ENCODE results near the gene SLC43A3.

SLC43A3 gene

DNA sequence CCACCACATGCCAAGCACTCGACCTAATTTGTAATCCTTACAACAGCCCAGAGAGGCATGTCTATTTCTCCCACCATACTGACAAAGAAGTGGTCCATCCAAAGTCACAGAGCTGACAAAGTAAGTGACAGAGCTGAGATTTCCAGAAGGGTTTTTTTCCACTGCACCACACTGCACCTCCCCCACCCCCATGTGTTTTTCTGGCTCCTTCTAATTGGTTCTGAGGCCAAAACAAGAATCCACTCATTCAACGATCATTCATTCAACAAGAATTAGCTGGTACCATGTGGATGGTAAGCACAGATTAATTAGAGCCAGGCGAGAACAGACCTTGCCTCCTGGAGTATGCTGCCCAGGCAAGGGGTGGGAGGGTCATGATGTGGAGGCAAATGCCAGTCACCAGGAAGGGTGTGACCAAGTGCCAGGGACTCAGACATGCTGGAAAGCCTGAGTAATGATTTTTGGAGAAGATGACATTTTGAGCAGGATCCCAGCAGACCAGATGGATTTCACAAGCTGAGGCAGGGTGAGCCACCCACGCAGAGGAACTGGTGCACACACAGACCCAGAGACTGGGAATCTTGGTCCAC, 21.6 kb downstream of the SLC43A3 start:
- DNase-seq (ENCODE audit: low spot score): no peak

DNA sequence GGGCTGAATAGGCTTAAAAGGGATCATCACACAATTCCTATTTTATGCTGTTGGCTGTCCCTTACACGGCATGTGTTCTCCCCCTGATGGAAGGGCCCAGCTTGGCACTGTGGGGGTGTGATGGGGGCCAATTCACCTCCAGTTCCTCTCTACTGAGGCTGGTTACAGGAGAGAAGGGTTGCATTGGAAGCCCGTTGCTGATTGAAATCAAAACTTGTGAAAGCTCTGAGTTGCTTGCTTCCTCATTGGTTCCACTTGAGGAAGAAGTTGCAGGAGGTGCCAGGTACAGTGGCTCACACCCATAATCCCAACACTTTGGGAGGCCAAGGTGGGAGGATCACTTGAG, 23.1 kb downstream of the SLC43A3 start:
- DNase-seq (ENCODE audit: low spot score): no peak

DNA sequence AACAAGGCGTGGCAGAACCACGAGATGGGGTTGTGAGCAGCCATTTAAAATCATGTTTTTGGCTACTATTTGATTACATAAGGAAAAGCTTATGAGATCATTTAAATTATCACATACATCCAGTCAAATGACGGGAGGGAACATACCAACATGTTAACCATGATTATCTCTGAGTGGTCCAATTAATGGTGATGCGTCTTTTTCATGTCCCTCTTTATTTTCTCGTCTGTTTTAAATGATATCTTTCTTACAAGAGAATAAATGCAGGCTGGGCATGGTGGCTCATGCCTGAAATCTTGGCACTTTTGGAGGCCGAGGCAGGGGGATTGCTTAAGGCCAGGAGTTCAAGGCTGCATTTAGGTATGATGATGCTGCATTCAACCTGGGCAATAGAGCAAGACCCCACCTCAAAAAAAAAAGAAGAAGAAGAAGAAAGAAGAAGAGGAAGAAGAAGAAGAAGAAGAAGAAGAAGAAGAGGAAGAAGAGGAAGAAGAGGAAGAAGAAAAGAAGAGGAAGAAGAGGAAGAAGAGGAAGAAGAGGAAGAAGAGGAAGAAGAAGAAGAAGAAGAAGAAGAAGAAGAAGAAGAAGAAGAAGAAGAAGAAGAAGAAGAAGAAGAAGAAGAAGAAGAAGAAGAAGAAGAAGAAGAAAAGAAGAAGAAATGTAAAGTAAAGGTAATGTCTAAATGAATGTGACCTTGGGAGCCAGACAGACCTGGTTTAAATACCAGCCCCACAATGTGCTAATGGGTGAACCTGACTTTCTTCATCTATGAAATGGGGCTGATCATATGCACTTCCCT, 23.7 kb downstream of the SLC43A3 start:
- DNase-seq (ENCODE audit: low spot score): peak; percentile 65

DNA sequence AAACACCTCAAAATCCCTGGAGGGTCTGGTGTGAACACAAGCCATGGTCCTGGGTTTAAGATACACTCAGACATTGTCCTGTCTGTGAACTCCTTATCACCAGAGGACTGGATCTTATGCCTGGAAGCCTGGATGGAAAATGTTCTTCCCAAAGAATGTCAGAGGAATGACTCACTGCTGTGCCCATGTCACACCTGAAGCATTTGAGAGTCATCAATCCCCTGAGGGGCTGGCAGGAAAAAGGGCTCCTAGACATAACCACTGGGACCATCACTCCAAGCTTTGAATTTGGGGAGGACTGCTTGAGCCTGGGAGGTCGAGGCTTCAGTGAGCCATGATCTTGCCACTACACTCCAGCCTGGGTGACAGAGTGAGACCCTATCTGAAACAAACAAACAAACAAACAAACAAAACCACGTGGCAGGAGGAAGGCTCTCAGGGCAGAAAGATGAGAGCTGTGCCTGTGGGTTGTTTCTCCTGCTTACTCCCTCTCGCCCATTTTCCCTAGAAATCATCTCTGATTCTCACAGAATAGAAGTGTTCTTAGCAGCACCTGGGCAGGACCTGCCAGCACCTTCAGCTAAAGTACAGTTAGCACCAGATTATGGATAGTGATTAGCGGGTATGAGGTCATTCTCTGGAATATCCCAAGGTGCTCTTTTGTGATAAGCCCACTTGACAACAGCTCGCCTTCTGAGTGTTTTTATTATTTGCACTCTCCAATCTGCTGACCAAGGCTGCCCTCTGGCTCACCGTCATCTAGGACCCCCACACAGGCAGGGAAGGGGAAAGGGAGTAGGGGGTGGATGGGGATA, 24.5 kb downstream of the SLC43A3 start:
- peak; percentile 66 for DNase-seq (ENCODE audit: low spot score)

DNA sequence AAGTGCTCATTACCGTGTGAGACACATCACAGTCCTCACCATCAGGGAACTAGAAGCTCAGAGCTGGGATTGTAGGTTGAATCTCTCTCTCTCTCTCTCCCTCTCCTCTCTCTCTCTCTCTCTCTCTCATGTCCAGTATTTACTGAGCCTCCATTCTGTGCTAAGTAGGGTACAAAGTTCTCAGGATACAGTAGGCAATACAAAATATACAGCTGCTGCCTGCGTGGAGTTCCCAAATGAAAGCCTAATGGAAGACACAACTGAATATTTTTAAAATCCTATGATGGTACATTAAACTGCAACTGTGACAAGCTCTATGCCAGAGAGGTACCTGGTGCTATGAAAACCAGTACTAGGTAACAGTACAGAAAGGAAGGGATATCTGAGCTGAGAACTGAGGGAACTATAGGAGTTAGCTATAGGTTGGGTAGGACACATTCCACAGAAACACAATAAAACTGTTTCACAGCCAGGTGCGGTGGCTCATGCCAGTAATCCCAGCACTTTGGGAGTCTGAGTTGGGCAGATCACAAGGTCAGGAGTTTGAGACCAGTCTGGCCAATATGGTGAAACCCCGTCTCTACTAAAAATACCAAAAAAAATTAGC, 26.8 kb downstream of the SLC43A3 start:
- DNase-seq (ENCODE audit: low spot score): no peak

DNA sequence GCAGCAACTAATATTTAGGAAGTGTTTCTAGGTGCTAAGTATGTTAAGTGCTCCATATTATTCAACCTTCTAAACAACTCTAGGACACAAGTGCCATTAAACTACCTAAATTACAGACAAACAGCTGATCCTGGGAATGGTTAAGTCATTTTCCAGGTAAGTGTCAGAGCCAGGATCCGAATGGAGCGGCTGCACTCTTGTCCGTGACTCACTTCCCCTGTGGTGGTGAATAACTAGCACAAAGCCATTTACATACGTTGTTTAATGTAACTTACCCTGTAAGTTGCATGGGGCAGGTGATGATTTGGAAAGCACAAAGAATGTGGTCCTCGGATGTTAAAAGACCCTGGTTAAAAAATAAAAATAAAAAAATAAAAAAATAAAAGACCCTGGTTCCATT, 27.7 kb downstream of the SLC43A3 start:
- DNase-seq (ENCODE audit: low spot score): no peak

DNA sequence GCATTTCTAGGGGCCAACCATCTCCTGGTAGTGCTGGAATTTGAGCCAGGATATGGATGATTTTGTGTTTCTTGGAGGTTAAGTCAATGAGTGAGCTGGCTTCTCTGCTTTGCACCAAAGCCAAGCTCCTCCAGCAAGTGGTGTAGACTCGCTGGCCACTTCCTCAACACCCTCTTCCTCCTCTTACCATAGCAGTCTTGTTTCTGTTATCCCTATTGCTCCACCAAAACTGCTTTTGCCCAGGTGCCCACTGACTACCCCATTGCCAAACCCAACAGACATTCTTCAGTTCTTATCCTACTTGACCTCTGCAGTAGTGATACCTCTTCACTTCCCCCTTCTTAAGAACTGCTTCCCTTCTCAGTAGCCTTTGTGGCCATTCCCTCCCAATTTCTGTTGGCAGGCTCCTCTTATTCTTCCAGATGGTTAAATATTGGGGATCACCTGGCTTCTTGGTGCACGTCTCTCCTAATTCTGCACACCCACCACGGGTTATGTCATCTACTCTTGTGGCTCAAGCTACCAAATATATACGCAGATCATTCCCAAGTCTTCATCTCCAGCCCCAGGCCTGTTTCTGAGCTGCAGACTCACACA, 29.4 kb downstream of the SLC43A3 start:
- no peak for DNase-seq (ENCODE audit: low spot score)

DNA sequence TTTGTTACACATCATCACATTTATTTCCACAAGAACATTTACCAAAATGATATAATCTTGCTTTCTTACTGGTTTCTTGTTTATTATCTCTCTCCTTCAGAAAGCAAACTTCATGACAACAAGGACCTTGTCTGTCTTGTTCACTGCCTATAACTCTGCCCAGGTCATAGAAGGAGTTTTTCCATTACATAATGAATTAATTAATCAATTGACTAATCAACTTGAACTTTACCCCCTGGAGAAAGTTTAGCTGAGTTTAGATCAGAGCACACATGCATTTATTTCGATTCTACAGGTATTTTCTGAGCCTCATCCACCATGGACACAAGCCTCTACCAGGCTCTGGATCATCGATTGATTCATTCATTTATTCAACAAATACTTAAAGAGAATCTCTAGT, 30.2 kb downstream of the SLC43A3 start:
- DNase-seq (ENCODE audit: low spot score): peak; percentile 37

DNA sequence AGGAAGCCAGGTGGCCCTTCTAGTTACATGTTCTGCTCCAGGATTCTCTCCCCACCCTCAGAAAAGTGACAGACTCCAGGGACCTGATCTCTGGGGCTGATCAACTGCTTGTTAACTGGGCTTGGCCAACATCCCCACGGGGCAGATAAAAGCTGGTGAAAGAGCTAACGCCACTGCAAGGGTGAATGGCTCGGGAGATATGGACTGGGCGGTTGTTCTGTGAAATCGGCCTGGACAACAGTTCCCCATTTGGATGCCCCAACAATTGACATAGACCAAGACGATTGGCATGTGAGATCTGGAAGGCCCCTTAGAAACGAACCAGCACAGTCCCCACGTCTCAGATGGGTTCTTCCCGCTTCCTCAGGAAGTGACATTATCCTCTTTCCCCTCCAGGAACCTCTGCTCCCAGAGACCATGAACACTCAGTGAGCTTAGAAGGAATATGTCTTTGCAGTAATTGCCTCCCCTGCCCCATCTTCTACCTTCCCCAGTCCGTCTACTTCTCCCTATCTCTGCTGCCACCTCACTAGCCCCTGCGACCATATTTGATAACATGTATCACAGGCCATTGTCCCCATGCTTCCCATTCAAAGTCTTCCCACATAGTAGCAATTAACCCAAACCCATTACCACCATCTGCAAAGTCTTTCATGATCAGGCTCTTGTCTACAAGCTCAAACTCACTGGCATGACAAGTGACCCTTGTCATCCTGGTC, 30.9 kb downstream of the SLC43A3 start:
- peak; percentile 82 for DNase-seq (ENCODE audit: low spot score)

DNA sequence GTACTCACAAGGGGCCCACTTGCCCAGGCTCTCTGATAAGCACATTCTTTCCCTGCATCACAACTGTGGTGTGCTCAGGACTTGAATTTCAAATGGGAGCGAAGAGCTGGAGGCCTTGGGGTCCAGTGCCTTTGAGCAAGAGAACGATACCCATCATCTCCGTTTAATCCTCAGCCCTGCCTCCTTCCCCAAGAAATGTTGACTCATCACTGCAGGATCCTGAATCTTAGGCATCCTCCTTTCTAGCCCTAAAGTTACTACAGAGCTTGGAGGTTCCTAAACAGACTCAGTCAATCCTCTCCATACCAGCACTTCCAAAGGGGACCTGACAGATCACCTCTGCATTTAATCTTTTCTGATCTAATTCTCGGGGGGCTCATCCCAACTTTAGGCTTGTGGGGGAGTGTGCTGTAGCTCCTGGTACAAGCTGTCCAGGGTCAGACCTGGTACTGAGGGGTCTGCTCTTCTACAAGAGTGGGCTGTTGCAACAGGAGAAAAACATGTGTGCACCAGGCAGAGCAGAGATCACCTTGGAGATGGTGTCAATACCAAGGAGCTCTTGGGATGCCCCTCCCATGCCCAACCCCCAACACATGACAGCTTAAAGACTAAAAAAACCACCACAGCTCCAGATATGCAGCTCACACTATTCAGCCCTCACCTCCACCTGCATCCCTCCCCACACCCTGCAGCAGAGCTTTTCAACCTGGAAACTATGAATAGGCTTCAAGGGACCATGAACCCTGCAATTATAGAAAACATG, 32.5 kb downstream of the SLC43A3 start:
- peak; percentile 41 for DNase-seq (ENCODE audit: low spot score)

DNA sequence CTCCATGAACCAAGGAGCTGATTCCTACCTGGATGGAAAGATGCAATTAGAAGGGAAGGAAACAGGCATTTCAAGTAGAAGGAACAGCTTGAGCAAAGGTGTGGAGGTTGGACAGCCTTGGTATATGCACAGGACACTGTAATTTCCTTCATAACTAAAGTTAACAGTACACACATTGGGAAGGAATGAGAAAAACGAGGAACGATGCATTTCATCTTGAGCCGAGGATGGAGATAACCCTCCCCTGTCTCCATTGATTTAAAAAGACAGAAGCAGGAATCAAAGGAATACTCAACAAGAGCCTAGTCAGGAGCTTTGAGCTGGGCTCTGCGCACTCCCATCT, 34.2 kb downstream of the SLC43A3 start:
- DNase-seq (ENCODE audit: low spot score): no peak

DNA sequence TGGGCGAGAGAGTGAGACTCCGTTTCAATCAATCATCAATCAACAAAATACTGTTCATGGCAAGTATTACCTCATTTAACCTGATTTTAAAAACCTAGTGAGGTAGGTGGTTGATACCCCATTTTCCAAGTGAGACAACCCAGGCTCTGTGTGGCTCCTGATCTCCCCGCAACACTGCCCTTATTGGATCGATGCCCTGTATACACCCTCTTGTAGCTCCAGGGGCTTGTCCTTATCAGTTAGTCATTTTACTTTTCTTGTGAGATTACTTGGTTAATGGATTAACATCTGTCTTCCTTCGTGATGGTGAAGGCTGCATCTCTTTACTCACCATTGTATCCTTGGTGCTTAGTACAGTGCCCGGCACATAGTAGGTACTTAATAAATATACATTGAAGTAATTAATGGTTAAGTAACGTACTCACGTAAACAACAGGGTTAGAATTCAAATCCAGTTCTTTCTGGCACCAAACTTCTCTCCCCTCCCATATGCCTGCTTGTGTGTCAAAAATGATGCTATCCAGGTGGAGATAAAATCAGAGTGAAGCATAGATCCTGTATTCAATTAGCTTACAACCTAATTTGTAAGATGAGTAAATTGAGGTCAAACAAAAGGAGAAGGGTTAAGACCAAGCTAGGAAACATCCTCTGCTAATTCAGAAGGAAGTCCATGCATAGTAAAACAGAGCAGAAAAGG, 34.7 kb downstream of the SLC43A3 start:
- peak; percentile 66 for DNase-seq (ENCODE audit: low spot score)

DNA sequence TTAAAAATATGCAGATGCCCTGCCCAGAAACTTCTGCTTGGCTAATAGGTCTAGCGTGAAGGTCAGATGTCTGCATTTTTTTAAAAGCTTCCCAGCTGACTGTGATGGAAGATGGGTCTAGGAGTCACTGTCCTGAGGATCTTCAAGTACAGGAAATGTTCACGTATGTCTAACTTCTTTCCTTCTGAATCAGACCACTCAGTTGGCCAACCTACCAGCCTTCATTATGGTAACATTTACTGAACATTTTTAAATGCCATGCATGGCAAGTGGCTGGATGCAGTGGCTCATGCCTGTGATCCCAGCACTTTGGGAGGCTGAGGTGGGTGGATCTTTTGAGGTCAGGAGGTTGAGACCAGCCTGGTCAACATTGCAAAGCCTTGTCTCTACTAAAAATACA, 35.4 kb downstream of the SLC43A3 start:
- DNase-seq (ENCODE audit: low spot score): no peak

DNA sequence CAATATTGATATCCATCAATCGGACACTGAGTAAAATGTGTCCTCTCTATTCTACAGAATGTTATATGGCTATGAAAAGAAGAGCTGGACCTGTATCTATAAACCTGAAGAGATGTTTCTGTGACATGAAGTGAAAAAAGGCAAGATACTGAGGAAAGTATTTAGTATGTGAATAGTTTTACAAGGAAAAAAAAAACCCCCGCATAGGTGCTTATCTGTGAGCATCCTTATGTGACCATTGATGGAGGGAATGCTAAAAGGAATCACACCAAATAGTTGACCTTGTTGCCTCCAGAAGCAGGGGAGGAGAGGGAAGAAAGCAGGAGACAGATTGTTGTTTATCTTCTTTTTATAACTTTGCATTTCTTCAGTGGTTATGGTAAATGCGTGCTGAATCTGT, 35.8 kb downstream of the SLC43A3 start:
- DNase-seq (ENCODE audit: low spot score): no peak

DNA sequence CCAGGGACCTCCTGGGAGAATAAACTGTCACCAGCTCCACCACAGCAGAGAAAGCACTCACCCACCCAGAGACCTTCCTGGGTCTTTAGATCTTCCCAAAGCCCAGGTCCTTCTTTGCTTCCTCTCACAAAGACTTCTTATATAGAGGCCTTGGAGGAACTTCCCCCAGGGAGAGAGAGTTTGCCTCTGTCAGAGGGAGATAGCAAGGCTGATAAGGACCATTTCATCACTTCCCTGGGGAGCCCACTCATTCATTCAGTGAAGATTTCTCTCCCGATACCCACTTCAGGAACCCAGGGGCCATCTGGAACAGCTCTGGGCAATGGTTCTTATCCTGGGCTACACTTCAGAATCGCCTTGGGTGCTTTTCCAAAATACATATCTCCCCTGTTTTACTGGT, 36.4 kb downstream of the SLC43A3 start, which contains the start of gene PRG2:
Gene PRG2 (minus strand): TSS at position 116 of the 400 bp plus-strand sequence. CDS start 706 bp downstream, outside the sequence.
- DNase-seq (ENCODE audit: low spot score): no peak

DNA sequence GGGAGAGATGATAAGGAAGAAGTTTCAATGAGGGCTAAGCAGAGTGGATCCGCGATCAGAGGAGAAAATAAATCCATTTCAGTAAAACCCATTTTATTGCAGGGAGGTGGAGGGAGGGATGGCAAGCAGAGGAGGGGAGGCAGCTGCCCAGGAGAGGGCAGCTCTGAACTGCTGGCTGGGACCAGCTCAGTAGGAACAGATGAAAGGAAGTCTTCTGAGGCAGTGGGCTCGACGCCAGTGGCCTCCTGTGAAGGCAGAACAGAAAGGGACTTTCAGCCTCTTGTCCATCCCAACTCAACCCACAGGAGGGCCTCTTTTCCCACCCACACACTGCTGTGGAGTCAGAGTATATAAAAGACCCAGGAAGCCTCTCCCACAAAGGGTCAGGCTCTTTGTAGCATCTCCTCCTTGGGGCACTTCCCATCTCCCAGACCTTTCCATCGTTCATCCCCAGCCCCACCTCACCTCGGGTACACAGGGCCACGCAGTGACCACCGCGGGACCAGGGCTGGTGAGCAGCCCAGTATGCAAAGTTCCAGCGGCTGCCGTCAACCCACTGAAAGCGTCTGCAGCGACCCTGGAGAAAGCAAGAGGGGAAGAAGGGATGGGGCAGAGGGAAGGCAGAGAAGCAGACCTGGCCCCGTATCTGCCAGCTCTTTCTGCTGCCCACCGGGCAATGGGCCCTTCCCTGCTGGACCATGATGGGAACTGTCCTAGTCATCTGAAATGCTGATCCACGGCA, 39.5 kb downstream of the SLC43A3 start:
- peak; percentile 48 for DNase-seq (ENCODE audit: low spot score)

DNA sequence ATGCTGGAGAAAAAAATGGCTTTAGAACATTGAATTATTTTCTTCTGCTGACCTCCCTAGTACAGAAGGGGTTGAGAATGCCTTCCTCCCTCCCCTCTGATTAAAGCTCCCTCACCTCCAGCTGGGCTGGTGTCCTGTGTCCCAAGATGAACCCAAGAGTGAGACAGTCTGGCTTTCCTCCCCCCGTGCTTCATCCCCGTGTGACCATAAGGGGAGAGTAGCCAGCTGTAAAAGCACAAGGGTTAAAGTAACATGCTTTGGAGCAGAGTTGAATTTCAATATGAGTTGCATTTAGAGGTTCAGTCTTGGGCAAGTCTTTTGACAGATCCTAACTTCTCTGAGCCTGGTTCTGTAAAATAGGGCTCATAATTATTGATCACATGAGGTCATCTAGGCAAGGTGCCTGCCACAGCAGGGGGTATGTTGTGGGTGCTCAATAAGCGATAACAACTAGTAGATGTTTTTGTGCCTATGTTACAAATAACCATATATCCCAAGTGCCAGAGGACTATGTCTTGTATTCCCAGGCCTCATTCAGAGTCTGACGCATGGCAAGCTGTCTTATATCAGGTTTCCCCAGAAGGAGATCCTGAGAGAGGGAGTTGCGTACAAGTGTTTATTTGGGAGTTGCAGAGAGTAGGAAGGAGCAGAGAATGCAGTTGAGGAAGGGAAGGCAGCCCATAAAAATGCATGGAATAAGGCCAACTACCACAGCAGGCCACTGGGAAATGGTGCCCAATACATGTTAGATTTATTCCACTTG, 40.6 kb downstream of the SLC43A3 start:
- no peak for DNase-seq (ENCODE audit: low spot score)

DNA sequence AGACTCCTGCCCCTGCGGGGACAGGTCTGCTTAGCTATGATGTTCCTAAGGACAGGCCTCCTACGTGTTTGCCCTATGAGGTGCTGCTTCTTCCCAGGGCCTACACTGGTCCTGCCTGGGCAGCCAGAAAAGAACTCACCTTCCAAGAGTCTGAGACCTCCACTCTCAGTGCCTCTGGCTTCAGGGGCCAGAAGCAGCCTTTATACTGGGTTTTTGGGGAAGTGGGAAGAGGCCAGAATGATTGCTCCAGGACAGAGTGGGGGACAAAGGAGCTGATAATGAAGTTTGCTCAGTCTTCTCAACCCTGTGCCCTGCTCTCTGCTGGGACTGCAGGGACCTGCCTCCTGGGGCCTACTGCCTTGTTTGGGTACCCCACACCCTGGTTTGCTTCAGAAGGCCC, 45.9 kb downstream of the SLC43A3 start, which contains the start of gene PRG3:
Gene PRG3 (minus strand): TSS at position 176 of the 400 bp plus-strand sequence. CDS start 442 bp downstream, outside the sequence.
- DNase-seq (ENCODE audit: low spot score): no peak

DNA sequence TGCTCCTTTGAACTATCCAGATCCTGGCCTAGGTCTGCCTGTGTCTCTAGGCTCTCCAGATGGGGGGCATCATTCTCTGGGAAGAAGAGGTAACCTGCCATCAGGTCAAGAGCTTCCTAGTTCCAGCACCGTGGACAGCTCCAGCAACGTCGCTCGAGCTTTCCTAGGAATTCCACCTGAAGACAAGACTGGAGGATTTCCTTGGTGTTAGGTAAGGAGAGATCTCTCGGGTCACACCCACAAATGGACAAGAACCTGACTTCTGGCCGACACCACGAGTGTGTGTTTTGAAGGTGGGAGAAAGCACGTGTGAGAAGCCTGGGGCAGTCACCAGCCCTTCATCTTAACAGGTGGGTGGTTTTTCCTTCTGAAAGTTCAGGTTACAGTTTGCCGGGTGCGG, 47.2 kb downstream of the SLC43A3 start:
- no peak for DNase-seq (ENCODE audit: low spot score)
